SK-N-SH treated with all-trans-retinoic acid at 6 μM for 48 hours (cell line): ENCODE data around the gene CPT1B.

Source experiments
- ATAC-seq: fragments of 200-7000 bp; cut with Tn5 transposase; 3 replicates; pipeline ENCODE4 v1.9.1; 2020; ENCODE audit warnings: mild to moderate bottlenecking, moderate library complexity
- BACH2 ChIP-seq: fragments of 250-450 bp; sonication (Bioruptor Pico); IDR thresholded peaks from 2 replicates; pipeline ENCODE4 v1.9.0; 2021; ENCODE audit warnings: mild to moderate bottlenecking, borderline replicate concordance
- CREB5 ChIP-seq: fragments of 250-450 bp; sonication (Bioruptor Pico); IDR thresholded peaks from 2 replicates; pipeline ENCODE4 v1.5.1; 2020; ENCODE audit warnings: low read depth, mild to moderate bottlenecking, moderate library complexity
- CSDC2 ChIP-seq: fragments of 250-450 bp; sonication (Bioruptor Pico); IDR thresholded peaks from 2 replicates; pipeline ENCODE4 v1.5.0; 2020; ENCODE audit warnings: mild to moderate bottlenecking, moderate library complexity
- CSRNP3 ChIP-seq: fragments of 250-450 bp; sonication (Bioruptor Pico); IDR thresholded peaks from 2 replicates; pipeline ENCODE4 v1.5.1; 2021; ENCODE audit warnings: mild to moderate bottlenecking, moderate library complexity
- ESRRG ChIP-seq: fragments of 250-450 bp; sonication (Bioruptor Pico); IDR thresholded peaks from 2 replicates; pipeline ENCODE4 v1.6.1; 2021; ENCODE audit warnings: mild to moderate bottlenecking
- GLIS3 ChIP-seq: fragments of 250-450 bp; sonication (Bioruptor Pico); IDR thresholded peaks from 2 replicates; pipeline ENCODE4 v1.5.0; 2020; ENCODE audit warnings: mild to moderate bottlenecking, moderate library complexity
- ISL1 ChIP-seq: fragments of 250-450 bp; sonication (Bioruptor Pico); IDR thresholded peaks from 2 replicates; pipeline ENCODE4 v2.1.2; 2022; ENCODE audit warnings: mild to moderate bottlenecking, moderate library complexity
- OSR1 ChIP-seq: fragments of 250-450 bp; sonication (Bioruptor Pico); IDR thresholded peaks from 2 replicates; pipeline ENCODE4 v1.8.0; 2022; ENCODE audit warnings: moderate library complexity, mild to moderate bottlenecking, inconsistent platforms
- PATZ1 ChIP-seq: fragments of 250-450 bp; sonication (Bioruptor Pico); IDR thresholded peaks from 2 replicates; pipeline ENCODE4 v1.8.0; 2020; ENCODE audit warnings: mild to moderate bottlenecking, moderate library complexity, borderline replicate concordance
- POU6F1 ChIP-seq: fragments of 250-450 bp; sonication (Bioruptor Pico); IDR thresholded peaks from 2 replicates; pipeline ENCODE4 v1.8.0; 2021; ENCODE audit warnings: low read depth, mild to moderate bottlenecking, moderate library complexity, borderline replicate concordance
- PPARA ChIP-seq: fragments of 250-450 bp; sonication (Bioruptor Pico); IDR thresholded peaks from 2 replicates; pipeline ENCODE4 v1.5.0; 2020; ENCODE audit warnings: mild to moderate bottlenecking, borderline replicate concordance
- RARB ChIP-seq: fragments of 250-450 bp; sonication (Bioruptor Pico); IDR thresholded peaks from 2 replicates; pipeline ENCODE4 v1.8.0; 2021; ENCODE audit warnings: mild to moderate bottlenecking, moderate library complexity
- SNAI2 ChIP-seq: fragments of 250-450 bp; sonication (Bioruptor Pico); IDR thresholded peaks from 2 replicates; pipeline ENCODE4 v1.5.0; 2020; ENCODE audit warnings: mild to moderate bottlenecking, moderate library complexity
- TCF4 ChIP-seq: fragments of 250-450 bp; sonication (Bioruptor Pico); IDR thresholded peaks from 2 replicates; pipeline ENCODE4 v1.8.0; 2021; ENCODE audit warnings: mild to moderate bottlenecking, moderate library complexity, borderline replicate concordance
- TSHZ2 ChIP-seq: fragments of 250-450 bp; sonication (Bioruptor Pico); IDR thresholded peaks from 2 replicates; pipeline ENCODE4 v1.5.0; 2020; ENCODE audit warnings: mild to moderate bottlenecking, moderate library complexity
- ZC3H10 ChIP-seq: fragments of 250-450 bp; sonication (Bioruptor Pico); IDR thresholded peaks from 2 replicates; pipeline ENCODE4 v1.5.1; 2021; ENCODE audit warnings: mild to moderate bottlenecking, moderate library complexity
- ZFP3 ChIP-seq: fragments of 250-450 bp; sonication (Bioruptor Pico); IDR thresholded peaks from 2 replicates; pipeline ENCODE4 v1.5.0; 2020; ENCODE audit warnings: mild to moderate bottlenecking, moderate library complexity
- ZFP30 ChIP-seq: fragments of 450-650 bp; formaldehyde crosslinking; IDR thresholded peaks from 2 replicates; pipeline ENCODE4 v1.5.0; 2022; ENCODE audit warnings: mild to moderate bottlenecking, moderate library complexity
- ZNF70 ChIP-seq: fragments of 450-650 bp; formaldehyde crosslinking; IDR thresholded peaks from 2 replicates; pipeline ENCODE4 v1.5.0; 2020; ENCODE audit warnings: mild to moderate bottlenecking, moderate library complexity
- ZNF8 ChIP-seq: fragments of 450-650 bp; formaldehyde crosslinking; IDR thresholded peaks from 2 replicates; pipeline ENCODE4 v1.5.0; 2020; ENCODE audit warnings: mild to moderate bottlenecking, moderate library complexity

CPT1B gene

GRCh38 chr22:50587407-50587806, 9.2 kb upstream of the CPT1B start (continued):
- TF ChIP-seq CREB5, result no peak
- TF ChIP-seq CSRNP3 (CRISPR knock-in tag), result no peak
- no peak for TF ChIP-seq RARB (CRISPR knock-in tag)
- TF ChIP-seq, all 23 proteins: peak for 0

GRCh38 chr22:50586416-50586815, 8.2 kb upstream of the CPT1B start:
- TF ChIP-seq TSHZ2 (no peak), PPARA (CRISPR knock-in tag) (no peak), ISL1 (no peak), BACH2 (CRISPR knock-in tag) (no peak), ZNF8 (CRISPR knock-in tag) (no peak), ZFP30 (CRISPR knock-in tag) (no peak), POU6F1 (no peak), PATZ1 (CRISPR knock-in tag) (no peak), RARB (CRISPR knock-in tag) (no peak), SNAI2 (CRISPR knock-in tag) (no peak), CSDC2 (CRISPR knock-in tag) (no peak), CREB5 (no peak), ZNF70 (CRISPR knock-in tag) (no peak), ZC3H10 (no peak)
- TF ChIP-seq, all 23 proteins: peak for 0
- ATAC-seq, result no peak

GRCh38 chr22:50585781-50586180, 7.6 kb upstream of the CPT1B start:
- TF ChIP-seq ISL1 (no peak), ESRRG (CRISPR knock-in tag) (no peak), OSR1 (CRISPR knock-in tag) (no peak), ZFP30 (CRISPR knock-in tag) (no peak), BACH2 (CRISPR knock-in tag) (no peak), ZNF70 (CRISPR knock-in tag) (no peak), GLIS3 (no peak), SNAI2 (CRISPR knock-in tag) (no peak), TCF4 (no peak), ZFP3 (CRISPR knock-in tag) (no peak), POU6F1 (no peak), PPARA (CRISPR knock-in tag) (no peak)
- ATAC-seq, result no peak
